ENCODE measurements around the gene FOXG1. TPM values are rescaled to one million over a fixed set of nuclear protein-coding genes. Genes with fewer than 3 reads are reported as not detected.

Gene FOXG1
- total RNA-seq, 2 donors from 2014 or later, result not detected

DNA sequence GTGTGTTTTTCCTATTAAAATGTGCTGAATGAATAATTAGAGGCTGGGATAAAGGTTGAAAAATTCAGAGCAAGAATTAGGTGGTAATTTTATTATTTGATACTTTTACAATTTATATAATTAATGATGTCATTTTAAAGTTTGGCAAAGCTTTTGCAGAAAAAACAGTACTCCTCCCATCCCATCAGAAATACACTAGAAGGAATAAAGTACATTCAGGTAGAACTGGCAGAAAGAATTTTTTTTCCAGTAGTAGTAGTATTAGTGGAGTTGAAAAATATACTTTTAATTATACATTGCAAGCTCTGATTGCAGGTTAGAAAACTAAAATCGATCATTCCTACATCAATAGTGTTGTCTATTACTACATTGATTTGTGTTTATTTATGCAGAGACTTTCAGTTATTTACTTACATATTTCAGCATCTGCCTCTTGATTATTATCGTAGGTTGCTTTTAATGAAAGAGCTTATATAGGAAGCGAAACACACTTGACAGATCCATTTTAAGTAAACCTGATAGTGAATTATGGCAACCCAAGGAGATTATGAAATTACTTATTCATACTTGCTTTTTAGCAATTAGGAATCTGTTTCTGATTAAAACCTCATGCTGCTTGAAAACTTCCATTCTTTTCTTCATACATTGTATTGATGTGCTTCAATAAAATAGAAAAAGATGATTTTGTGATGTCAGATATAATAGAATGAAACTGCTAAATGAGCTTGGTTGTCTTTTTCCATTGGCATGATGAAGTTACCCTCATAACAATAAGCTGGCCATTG, 10.1 kb downstream of the FOXG1 start:
- no peak overlapping the region for H3K27ac ChIP-seq
- no peaks in the 10 kb centered on the region for H3K4me1 ChIP-seq
- no peak for DNase-seq
- TF ChIP-seq, protein P1, sequence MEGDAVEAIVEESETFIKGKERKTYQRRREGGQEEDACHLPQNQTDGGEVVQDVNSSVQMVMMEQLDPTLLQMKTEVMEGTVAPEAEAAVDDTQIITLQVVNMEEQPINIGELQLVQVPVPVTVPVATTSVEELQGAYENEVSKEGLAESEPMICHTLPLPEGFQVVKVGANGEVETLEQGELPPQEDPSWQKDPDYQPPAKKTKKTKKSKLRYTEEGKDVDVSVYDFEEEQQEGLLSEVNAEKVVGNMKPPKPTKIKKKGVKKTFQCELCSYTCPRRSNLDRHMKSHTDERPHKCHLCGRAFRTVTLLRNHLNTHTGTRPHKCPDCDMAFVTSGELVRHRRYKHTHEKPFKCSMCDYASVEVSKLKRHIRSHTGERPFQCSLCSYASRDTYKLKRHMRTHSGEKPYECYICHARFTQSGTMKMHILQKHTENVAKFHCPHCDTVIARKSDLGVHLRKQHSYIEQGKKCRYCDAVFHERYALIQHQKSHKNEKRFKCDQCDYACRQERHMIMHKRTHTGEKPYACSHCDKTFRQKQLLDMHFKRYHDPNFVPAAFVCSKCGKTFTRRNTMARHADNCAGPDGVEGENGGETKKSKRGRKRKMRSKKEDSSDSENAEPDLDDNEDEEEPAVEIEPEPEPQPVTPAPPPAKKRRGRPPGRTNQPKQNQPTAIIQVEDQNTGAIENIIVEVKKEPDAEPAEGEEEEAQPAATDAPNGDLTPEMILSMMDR (IDR thresholded peaks at IDR 0.05), result no peak
- no peak overlapping the region for H3K4me3 ChIP-seq
- H3K9ac ChIP-seq (ENCODE audit: low read depth in 2 of 2, low read length in 2 of 2), result no peak overlapping the region
- no peaks in the 10 kb centered on the region for H3K36me3 ChIP-seq
- peaks cover 35% of the 10 kb centered on the region for H3K27me3 ChIP-seq
- H3K9me3 ChIP-seq, result no peaks in the 10 kb centered on the region
- intact Hi-C loops (cut with DNase I), result no loop called here

DNA sequence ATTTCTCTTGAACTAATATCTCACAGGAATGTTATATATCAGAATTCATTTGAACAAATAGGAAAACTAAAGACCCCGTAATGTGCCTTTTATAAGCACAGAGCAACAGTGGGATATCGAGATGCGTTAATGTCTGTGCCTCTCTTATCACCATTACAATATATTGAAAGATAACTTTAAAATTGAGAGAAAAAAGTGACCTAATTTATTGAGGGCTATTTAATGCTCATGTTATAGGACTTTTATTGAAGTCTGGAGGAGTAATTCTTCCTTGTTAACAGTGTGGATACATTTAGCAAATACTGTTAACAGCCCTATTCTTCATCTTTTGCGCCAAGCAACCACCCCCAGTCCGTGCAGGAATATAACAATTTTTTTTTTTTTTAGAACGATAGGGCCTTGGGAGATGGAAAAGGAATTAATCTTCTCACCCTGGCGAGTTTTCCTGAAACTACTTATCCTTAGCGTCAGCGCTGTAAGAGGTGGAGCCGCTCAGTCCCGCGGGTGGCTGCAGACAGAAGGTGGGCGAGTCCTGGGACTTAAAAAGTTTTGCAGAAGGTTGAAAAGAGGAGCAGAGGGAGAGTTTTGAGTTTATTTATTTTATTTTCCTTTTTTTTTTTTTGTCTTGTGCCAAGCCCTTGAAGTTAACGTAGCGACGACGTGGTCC, 11.0 kb downstream of the FOXG1 start:
- Histone ChIP-seq H3K27ac (no peak overlapping the region), H3K9ac (ENCODE audit: low read depth in 2 of 2, low read length in 2 of 2) (no peak overlapping the region), H3K9me3 (no peaks in the 10 kb centered on the region), H3K27me3 (peaks cover 35% of the 10 kb centered on the region), H3K4me3 (no peak overlapping the region), H3K36me3 (no peaks in the 10 kb centered on the region), H3K4me1 (no peaks in the 10 kb centered on the region)
- no peak for DNase-seq
- TF ChIP-seq, protein P1 (IDR thresholded peaks at IDR 0.05), result no peak
- intact Hi-C loops (cut with DNase I), result no loop called here

DNA sequence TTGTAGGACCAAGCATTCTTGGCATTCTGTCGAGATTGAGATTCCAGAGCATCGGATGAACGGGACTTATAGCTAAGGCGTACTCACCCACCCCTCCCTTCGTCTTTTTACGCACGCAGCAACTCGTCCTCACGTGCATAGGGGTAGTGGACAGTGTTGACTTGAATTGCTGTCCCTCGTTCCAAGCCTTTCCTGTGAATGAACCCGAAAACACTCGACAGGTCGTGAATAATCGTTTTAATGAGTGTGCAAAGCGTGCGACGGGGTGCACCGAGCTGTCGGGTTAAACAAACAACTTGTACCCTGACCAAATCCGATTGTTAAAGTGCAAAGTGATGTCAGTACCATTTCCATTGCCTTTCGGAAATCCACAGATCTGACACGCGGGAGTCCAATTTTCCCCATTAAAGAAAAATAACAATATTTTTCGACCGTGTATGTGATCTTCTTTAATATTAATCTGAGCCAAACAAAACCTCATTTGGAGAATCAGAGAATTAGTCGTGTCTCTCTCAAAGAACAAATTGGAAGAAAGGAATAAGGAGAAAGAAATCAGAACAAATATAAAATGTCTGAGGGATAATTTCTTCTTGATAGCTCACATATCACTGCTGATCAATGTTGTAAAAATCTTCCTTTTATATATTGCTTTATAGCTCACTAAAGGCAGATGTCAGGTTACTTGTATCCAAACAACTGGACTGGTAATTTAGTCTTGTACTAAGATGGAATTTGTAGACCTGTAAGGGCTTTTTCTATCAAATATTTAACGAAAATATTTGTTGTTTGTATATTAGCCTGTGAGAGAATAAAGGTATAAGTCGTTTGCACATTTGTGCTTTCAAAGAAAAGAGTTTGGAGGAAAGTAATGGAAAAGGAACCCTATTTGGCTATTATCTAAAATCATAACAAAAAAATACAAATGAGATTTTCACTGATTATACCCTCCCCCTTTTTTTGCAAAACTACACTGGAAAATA, 11.8 kb downstream of the FOXG1 start:
- no peak overlapping the region for H3K9ac ChIP-seq (ENCODE audit: low read depth in 2 of 2, low read length in 2 of 2)
- DNase-seq, result no peak
- TF ChIP-seq, protein P1 (IDR thresholded peaks at IDR 0.05), result no peak
- H3K4me1 ChIP-seq, result no peaks in the 10 kb centered on the region
- intact Hi-C loops (cut with DNase I), result no loop called here
- H3K27me3 ChIP-seq, result peaks cover 39% of the 10 kb centered on the region
- no peak overlapping the region for H3K27ac ChIP-seq
- H3K4me3 ChIP-seq, result no peak overlapping the region
- no peaks in the 10 kb centered on the region for H3K9me3 ChIP-seq
- no peaks in the 10 kb centered on the region for H3K36me3 ChIP-seq

DNA sequence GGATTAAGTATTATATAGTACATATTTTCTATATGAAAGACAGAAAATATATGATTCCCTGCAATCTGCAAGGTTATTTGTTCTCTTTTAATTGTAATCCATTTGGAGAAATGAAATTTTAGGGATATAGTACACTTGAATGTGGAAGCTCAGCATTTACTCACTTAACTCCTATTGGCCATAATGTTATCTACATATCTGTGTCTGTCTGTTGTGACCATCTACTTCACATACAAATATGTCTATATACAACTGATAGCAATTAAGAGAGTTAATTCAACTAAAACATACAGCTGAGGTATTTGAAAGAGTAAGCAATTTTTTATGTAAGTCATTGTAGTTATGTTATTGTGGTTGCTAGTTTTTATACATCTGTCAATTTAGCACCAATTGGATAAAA, 12.9 kb downstream of the FOXG1 start:
- Histone ChIP-seq H3K27me3 (peaks cover 29% of the 10 kb centered on the region), H3K27ac (no peak overlapping the region), H3K4me3 (no peak overlapping the region), H3K9ac (ENCODE audit: low read depth in 2 of 2, low read length in 2 of 2) (no peak overlapping the region), H3K9me3 (no peaks in the 10 kb centered on the region), H3K36me3 (no peaks in the 10 kb centered on the region), H3K4me1 (no peaks in the 10 kb centered on the region)
- no peak for DNase-seq
- intact Hi-C loops (cut with DNase I), result no loop called here
- TF ChIP-seq, protein P1 (IDR thresholded peaks at IDR 0.05), result no peak

Data from colonic mucosa (tissue), 4 donors.